Spleen (tissue), 7 donors: ENCODE results near the gene MINK1.

Source experiments
- POLR2A ChIP-seq, 3 donors: fragments of 450-650 bp; IDR thresholded peaks; one replicate each; pipeline ENCODE4 v1.5.1; 2017; ENCODE audit warnings: antibody characterized with exemption in 3 of 3, mild to moderate bottlenecking in 1 of 3
- POLR2AphosphoS5 ChIP-seq, 3 donors: sonication (generic); formaldehyde crosslinking; IDR thresholded peaks; one replicate each; pipeline ENCODE4 v1.5.1; 2017; ENCODE audit warnings: antibody characterized with exemption in 3 of 3
- TF ChIP-seq, protein P1 (sequence below), 11 experiments: fragments of 200-600 bp in 7 of 11; fragments of 450-650 bp in 4 of 11; sonication (generic) in 4 of 11; IDR thresholded peaks in 8 of 11; conservative IDR thresholded peaks in 3 of 11; 1 replicate in 7 of 11; 2 replicates in 4 of 11; pipeline versions ENCODE4 v1.4.0 to v1.8.0; 2016 to 2021; ENCODE audit warnings: antibody characterized with exemption in 11 of 11, inconsistent platforms in 4 of 11, mild to moderate bottlenecking in 1 of 11
- donor health status: DM: no; HTN: no; CAD: no; lungs with moderate emphysema.
- donor health status: DM: no; HTN: no; CAD: no.
- donor health status: DM: no; HTN: no; CAD: no.

DNA sequence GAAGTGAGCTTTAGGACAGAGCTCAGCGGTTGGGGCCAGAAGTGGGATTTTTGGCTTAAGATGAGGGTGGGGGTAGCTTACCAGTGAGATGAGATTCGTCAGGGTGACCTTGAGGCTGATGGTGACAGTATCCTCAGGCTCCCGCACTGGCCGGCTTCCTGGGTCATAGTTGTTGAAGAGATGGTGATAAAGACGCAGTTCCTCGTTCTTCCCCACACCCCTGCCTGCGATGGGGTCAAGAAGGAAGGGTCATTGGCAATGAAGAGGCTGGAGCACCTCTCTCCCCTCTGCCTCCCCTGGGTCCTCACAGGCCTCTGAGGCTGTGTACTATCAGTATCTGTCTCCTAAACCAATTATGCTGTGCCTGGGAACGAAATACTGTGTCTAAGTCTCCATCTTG is 69.4 kb downstream of the MINK1 start:
- TF ChIP-seq, protein P1, sequence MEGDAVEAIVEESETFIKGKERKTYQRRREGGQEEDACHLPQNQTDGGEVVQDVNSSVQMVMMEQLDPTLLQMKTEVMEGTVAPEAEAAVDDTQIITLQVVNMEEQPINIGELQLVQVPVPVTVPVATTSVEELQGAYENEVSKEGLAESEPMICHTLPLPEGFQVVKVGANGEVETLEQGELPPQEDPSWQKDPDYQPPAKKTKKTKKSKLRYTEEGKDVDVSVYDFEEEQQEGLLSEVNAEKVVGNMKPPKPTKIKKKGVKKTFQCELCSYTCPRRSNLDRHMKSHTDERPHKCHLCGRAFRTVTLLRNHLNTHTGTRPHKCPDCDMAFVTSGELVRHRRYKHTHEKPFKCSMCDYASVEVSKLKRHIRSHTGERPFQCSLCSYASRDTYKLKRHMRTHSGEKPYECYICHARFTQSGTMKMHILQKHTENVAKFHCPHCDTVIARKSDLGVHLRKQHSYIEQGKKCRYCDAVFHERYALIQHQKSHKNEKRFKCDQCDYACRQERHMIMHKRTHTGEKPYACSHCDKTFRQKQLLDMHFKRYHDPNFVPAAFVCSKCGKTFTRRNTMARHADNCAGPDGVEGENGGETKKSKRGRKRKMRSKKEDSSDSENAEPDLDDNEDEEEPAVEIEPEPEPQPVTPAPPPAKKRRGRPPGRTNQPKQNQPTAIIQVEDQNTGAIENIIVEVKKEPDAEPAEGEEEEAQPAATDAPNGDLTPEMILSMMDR (IDR thresholded peaks at IDR 0.05 in 8 of 11, conservative IDR thresholded peaks at IDR 0.05 in 3 of 11): no peak
- TF ChIP-seq POLR2A (IDR thresholded peaks at IDR 0.05): no peak
- no peak for TF ChIP-seq POLR2AphosphoS5 (IDR thresholded peaks at IDR 0.05)
